ENCODE data around the gene SPINK2. TPM values are rescaled to one million over a fixed set of nuclear protein-coding genes. Genes with fewer than 3 reads are reported as not detected.
A peak's percentile ranks its signal among the peaks of the same experiment; 100 is the strongest.

SPINK2 gene
- total RNA-seq, 1 experiment from 2014 or later, result not detected

- CTCF ChIA-PET, result no interaction called here
- ATAC-seq (no peak), DNase-seq (ENCODE audit: low read depth, low spot score) (no peak)
- Histone ChIP-seq H3K27ac (ENCODE audit: low read length) (no peak overlapping the region), H3K36me3 (ENCODE audit: control insufficient read depth, insufficient read depth, low read length) (no peaks in the 10 kb centered on the region), H3K27me3 (ENCODE audit: control insufficient read depth, insufficient read depth, low read length) (no peaks in the 10 kb centered on the region), H3K4me3 (ENCODE audit: low read depth in 2 of 2, low read length in 2 of 2) (no peak overlapping the region), H3K9me3 (ENCODE audit: control insufficient read depth, insufficient read depth, low read depth, low read length) (no peaks in the 10 kb centered on the region), H3K4me1 (ENCODE audit: control insufficient read depth, insufficient read depth, low read length) (peaks cover 2% of the 10 kb centered on the region; the same call in 1 of the 2 replicates)
- in situ Hi-C loops (cut with HindIII; ENCODE audit: low pct_unique_long_range_greater_than_20kb, low sequenced_read_pairs), result no loop called here
- TF ChIP-seq TCF7L2 (IDR thresholded peaks at IDR 0.05; ENCODE audit: low read depth, low read length) (no peak), REST (IDR thresholded peaks at IDR 0.05; ENCODE audit: insufficient read depth in 1 of 2, low read depth in 2 of 2, low read length in 1 of 2) (no peak), SIN3A (IDR thresholded peaks at IDR 0.05; ENCODE audit: borderline replicate concordance, insufficient read depth, low read depth, low read length) (no peak), POLR2AphosphoS5 (IDR thresholded peaks at IDR 0.05; ENCODE audit: low read depth, low read length) (no peak), CTCF (IDR thresholded peaks at IDR 0.05) (no peak)
- no TSS peak for BruUV-seq (replicated peaks)
- intact Hi-C loops (cut with micrococcal nuclease; ENCODE audit: unreplicated experiment), result no loop called here
- POLR2A ChIA-PET, result no interaction called here
Measured at GRCh38 chr4:56803471-56803870, 18.0 kb downstream of the SPINK2 start.

- intact Hi-C loops (cut with micrococcal nuclease; ENCODE audit: unreplicated experiment) (loop anchor here (2.0 kb wide), 1 partner anchor 223 kb away; no protein-coding TSS in a partner anchor), in situ Hi-C loops (cut with HindIII; ENCODE audit: low pct_unique_long_range_greater_than_20kb, low sequenced_read_pairs) (no loop called here)
- DNase-seq (ENCODE audit: low read depth, low spot score) (peak; percentile 67), ATAC-seq (peak; percentile 99)
- Histone ChIP-seq H3K36me3 (ENCODE audit: control insufficient read depth, insufficient read depth, low read length) (no peaks in the 10 kb centered on the region), H3K27ac (ENCODE audit: low read length) (no peak overlapping the region; the same call in 1 of the 2 replicates), H3K9me3 (ENCODE audit: control insufficient read depth, insufficient read depth, low read depth, low read length) (no peaks in the 10 kb centered on the region), H3K4me1 (ENCODE audit: control insufficient read depth, insufficient read depth, low read length) (peaks cover 2% of the 10 kb centered on the region; the same call in 1 of the 2 replicates), H3K27me3 (ENCODE audit: control insufficient read depth, insufficient read depth, low read length) (no peaks in the 10 kb centered on the region), H3K4me3 (ENCODE audit: low read depth in 2 of 2, low read length in 2 of 2) (peak overlapping the region; percentile 53 to 83)
- no TSS peak for BruUV-seq (replicated peaks)
- TF ChIP-seq POLR2AphosphoS5 (IDR thresholded peaks at IDR 0.05; ENCODE audit: low read depth, low read length) (no peak), CTCF (IDR thresholded peaks at IDR 0.05) (peak; percentile 89), REST (IDR thresholded peaks at IDR 0.05; ENCODE audit: insufficient read depth in 1 of 2, low read depth in 2 of 2, low read length in 1 of 2) (no peak)
- ChIA-PET CTCF (interaction anchor here (0.7 to 1.5 kb wide), 3 partner anchors 37 to 224 kb away, joined by 3 to 7 read pairs (median 6); no protein-coding TSS in a partner anchor), POLR2A (no interaction called here)
Measured at GRCh38 chr4:56799824-56800756, 21.4 kb downstream of the SPINK2 start.
